Measurements from ENCODE around the gene P2RX2. TPM values are rescaled to one million over a fixed set of nuclear protein-coding genes. Genes with fewer than 3 reads are reported as not detected.

P2RX2 gene
- polyA plus RNA-seq, 4 donors, result 1.9 to 17.7 TPM; not detected in 2

GRCh38 chr12:132669166-132669879 lies 50.7 kb downstream of the P2RX2 start:
- Histone ChIP-seq H3K27me3 (ENCODE audit: control insufficient read depth in 3 of 3, insufficient read depth in 3 of 3, low read length in 3 of 3) (no peaks in the 10 kb centered on the region), H3K4me3 (ENCODE audit: low read depth in 1 of 3, low read length in 3 of 3) (no peak overlapping the region), H3K4me1 (ENCODE audit: control insufficient read depth in 3 of 3, insufficient read depth in 2 of 3, low read depth in 1 of 3, low read length in 2 of 3) (no peaks in the 10 kb centered on the region), H3K27ac (ENCODE audit: low read depth in 1 of 3, low read length in 2 of 3) (no peak overlapping the region), H3K9me3 (ENCODE audit: control insufficient read depth in 2 of 2, insufficient read depth in 1 of 2, low read depth in 1 of 2, low read length in 1 of 2) (no peaks in the 10 kb centered on the region), H3K36me3 (ENCODE audit: control insufficient read depth in 3 of 3, insufficient read depth in 2 of 3, low read depth in 1 of 3, low read length in 3 of 3) (peaks cover 11 to 85% (median 27%) of the 10 kb centered on the region in 3 donors)
- DNase-seq (no peak), FAIRE-seq (no peak)
- WGBS, 3 donors, result 93 to 95% (median 95%) methylated on average over 17 of the region's 17 CpGs

Other genes with a start within 250 kb of the P2RX2 start
- 10 to 100 TPM; 24.3 to 59.5 (median 32.5) TPM for gene FBRSL1, start 128.6 kb upstream of the P2RX2 start, polyA plus RNA-seq
- under 1 TPM in 2 of 4 donors, not detected in 2; 0.21 to 0.85 TPM for gene LRCOL1, start 8.2 kb upstream of the P2RX2 start, polyA plus RNA-seq
- 10 to 100 TPM; 23.6 to 58.6 (median 34.0) TPM for gene POLE, start 68.6 kb downstream of the P2RX2 start, polyA plus RNA-seq
- gene PXMP2, start 68.8 kb downstream of the P2RX2 start, polyA plus RNA-seq, result 100 to 1,000 TPM in 2 of 4 donors, 10 to 100 TPM in 2; 47.2 to 121 (median 80.8) TPM
- gene PGAM5, start 92.1 kb downstream of the P2RX2 start, polyA plus RNA-seq, result 10 to 100 TPM in 3 of 4 donors, 1 to 10 TPM in 1; 9.5 to 35.5 (median 15.8) TPM
- 10 to 100 TPM; 22.2 to 49.9 (median 39.0) TPM for gene ANKLE2, start 143.1 kb downstream of the P2RX2 start, polyA plus RNA-seq
- gene GOLGA3, start 210.1 kb downstream of the P2RX2 start, polyA plus RNA-seq, result 10 to 100 TPM in 3 of 4 donors, 1 to 10 TPM in 1; 7.3 to 35.1 (median 15.5) TPM